K562 (cell line): ENCODE results near the gene COL28A1. TPM values are rescaled to one million over a fixed set of nuclear protein-coding genes. Genes with fewer than 3 reads are reported as not detected.

Experiments used
- ATAC-seq: fragments of 200-7000 bp; cut with Tn5 transposase; 3 replicates; pipeline ENCODE4 v1.9.1; 2020; ENCODE audit warnings: moderate library complexity
- BruUV-seq: library from RNA; stranded (reverse); fragments of 400-500 nt; replicated peaks from 2 replicates; lab custom pipeline; 2021; lab: Mats Ljungman, UMichigan
- CTCF ChIA-PET: fragments of 300-600 bp; formaldehyde crosslinking; extraction: SDS; loops from one replicate; lab custom pipeline; 2021; ENCODE audit warnings: low intra/inter-chr PET ratio; lab: Yijun Ruan, JAX
- POLR2A ChIA-PET: fragments of 300-600, 350-650 bp; sonication (Branson Sonifier 250); formaldehyde crosslinking; extraction: SDS; loops from one replicate; lab custom pipeline; 2021; ENCODE audit warnings: antibody characterized with exemption, inconsistent platforms; lab: Yijun Ruan, JAX
- DNase-seq, 4 experiments: peaks; one replicate each; pipeline versions ENCODE4 v3.0.0 to v3.0.0-alpha.2; 2011 to 2018; ENCODE audit warnings: low spot score in 3 of 4, mixed read lengths in 3 of 4; ENCODE audit errors: extremely low read depth in 1 of 4
- FAIRE-seq: peaks from 2 replicates; lab custom pipeline; 2011; peaks lifted over from hg19 to GRCh38; lab: Jason Lieb, UNC
- H2AFZ ChIP-seq: 2 replicates; pipeline ENCODE4 v1.6.0; 2011; ENCODE audit warnings: low read depth, low read length, control low read depth, inconsistent platforms
- H3K27ac ChIP-seq: fragments of 200-600 bp; 3 replicates; pipeline ENCODE4 v1.8.0; 2011; ENCODE audit warnings: low read depth, mild to moderate bottlenecking, control low read depth, inconsistent platforms, low read length, moderate library complexity, mixed read lengths; ENCODE audit errors: extremely low read depth
- H3K27me3 ChIP-seq, 2 experiments: fragments of 300-600 bp in 1 of 2; 2 replicates in 1 of 2; 3 replicates in 1 of 2; pipeline versions ENCODE4 v1.6.0 to v1.8.0; 2011; ENCODE audit warnings: inconsistent platforms in 2 of 2, low read length in 2 of 2, mild to moderate bottlenecking in 1 of 2, mixed read lengths in 1 of 2, moderate library complexity in 1 of 2; ENCODE audit not compliant: control insufficient read depth in 2 of 2, insufficient read depth in 2 of 2
- H3K36me3 ChIP-seq: fragments of 300-600 bp; 3 replicates; pipeline ENCODE4 v1.8.0; 2011; ENCODE audit warnings: mild to moderate bottlenecking, low read length, inconsistent platforms; ENCODE audit not compliant: control insufficient read depth, insufficient read depth
- H3K4me1 ChIP-seq, 2 experiments: fragments of 200-600 bp in 1 of 2; replicated peaks in 1 of 2; 2 replicates in 1 of 2; 3 replicates in 1 of 2; pipeline versions ENCODE4 v1.5.1 to v1.8.0; 2011; ENCODE audit warnings: inconsistent platforms in 2 of 2, low read length in 2 of 2, mild to moderate bottlenecking in 1 of 2, mixed read lengths in 1 of 2, moderate library complexity in 1 of 2; ENCODE audit not compliant: control insufficient read depth in 2 of 2, insufficient read depth in 2 of 2
- H3K4me2 ChIP-seq: 2 replicates; pipeline ENCODE4 v1.6.1; 2011; ENCODE audit warnings: low read length, control low read depth, inconsistent platforms, mixed read lengths; ENCODE audit not compliant: insufficient read depth
- H3K4me3 ChIP-seq: fragments of 200-600 bp; sonication (generic), shearing (Covaris generic); 2 replicates; pipeline ENCODE4 v1.5.1; 2016; ENCODE audit warnings: control low read depth, inconsistent platforms
- H3K79me2 ChIP-seq: fragments of 200-600 bp; 3 replicates; pipeline ENCODE4 v1.8.0; 2011; ENCODE audit warnings: low read length, inconsistent platforms; ENCODE audit not compliant: control insufficient read depth, insufficient read depth
- H3K9ac ChIP-seq, 2 experiments: 2 replicates each; pipeline versions ENCODE4 v1.6.0 to v1.6.1; 2011; ENCODE audit warnings: low read depth in 2 of 2, low read length in 2 of 2, control low read depth in 1 of 2, inconsistent platforms in 1 of 2, mild to moderate bottlenecking in 1 of 2, mixed read lengths in 1 of 2; ENCODE audit not compliant: insufficient read depth in 1 of 2
- H3K9me1 ChIP-seq: one replicate; pipeline ENCODE4 v1.6.0; 2011; ENCODE audit warnings: inconsistent platforms, mild to moderate bottlenecking, low read length, moderate library complexity; ENCODE audit not compliant: control insufficient read depth, insufficient read depth
- H3K9me3 ChIP-seq: replicated peaks from 2 replicates; pipeline ENCODE4 v1.5.1; 2011; ENCODE audit warnings: low read depth, low read length, inconsistent platforms; ENCODE audit not compliant: control insufficient read depth, insufficient read depth
- H4K20me1 ChIP-seq: replicated peaks from 2 replicates; pipeline ENCODE4 v1.6.1; 2011; ENCODE audit warnings: low read length, inconsistent platforms, mixed read lengths; ENCODE audit not compliant: control insufficient read depth, insufficient read depth
- ADNP ChIP-seq: fragments of 200-800 bp; sonication (Bioruptor generic); IDR thresholded peaks from 2 replicates; pipeline ENCODE4 v1.6.1; 2016; ENCODE audit warnings: missing genetic modification characterization, missing compliant biosample characterization
- C11orf30 ChIP-seq: fragments of 450-650 bp; IDR thresholded peaks from 2 replicates; pipeline ENCODE4 v1.6.1; 2016; ENCODE audit warnings: low read depth, mild to moderate bottlenecking
- CBX8 ChIP-seq: fragments of 200-600 bp; sonication (generic); IDR thresholded peaks from 2 replicates; pipeline ENCODE4 v1.6.1; 2012; ENCODE audit warnings: borderline replicate concordance, mixed run types, low read depth, mild to moderate bottlenecking, moderate library complexity, mixed read lengths, low read length, control low read depth, inconsistent platforms; ENCODE audit not compliant: poor library complexity, severe bottlenecking; ENCODE audit errors: extremely low read depth
- DNMT1 ChIP-seq: fragments of 450-650 bp; IDR thresholded peaks from 2 replicates; pipeline ENCODE4 v1.6.1; 2016; ENCODE audit warnings: antibody characterized with exemption, mild to moderate bottlenecking
- FOXP1 ChIP-seq: sonication (generic); formaldehyde crosslinking; IDR thresholded peaks from 2 replicates; pipeline ENCODE4 v1.8.0; 2022; ENCODE audit warnings: mild to moderate bottlenecking, missing genetic modification reagents
- MAFF ChIP-seq: IDR thresholded peaks from 2 replicates; pipeline ENCODE4 v1.6.1; 2012; ENCODE audit warnings: low read length, improper control_type of control experiment
- MAFG ChIP-seq: fragments of 450-650 bp; conservative IDR thresholded peaks from 2 replicates; pipeline ENCODE4 v1.6.1; 2016; ENCODE audit warnings: missing genetic modification characterization, missing compliant biosample characterization
- MAFK ChIP-seq: IDR thresholded peaks from 2 replicates; pipeline ENCODE4 v1.6.1; 2011; ENCODE audit warnings: low read length, improper control_type of control experiment
- TSHZ1 ChIP-seq: fragments of 250-450 bp; sonication (Bioruptor Pico); IDR thresholded peaks from 2 replicates; pipeline ENCODE4 v1.4.0; 2020; ENCODE audit warnings: mild to moderate bottlenecking, moderate library complexity
- ZNF316 ChIP-seq: fragments of 450-650 bp; IDR thresholded peaks from 2 replicates; pipeline ENCODE4 v1.6.1; 2016
- WGBS: fragments of 100-300 bp; shearing (Covaris generic); methylation state at CpG from one replicate; pipeline ENCODE4 v1.1.6; 2016; ENCODE audit warnings: low coverage, mixed read lengths; ENCODE audit not compliant: insufficient coverage; ENCODE audit errors: missing lambda C conversion rate; 5-methylcytosine and 5-hydroxymethylcytosine counted together
- in situ Hi-C: fragments of 300-500 bp; cut with MboI; formaldehyde crosslinking; loops from 4 replicates; pipeline ENCODE4 v1.15.0; 2018; ENCODE audit warnings: inconsistent platforms, mixed read lengths
- intact Hi-C: fragments of 100-400 bp; cut with micrococcal nuclease; formaldehyde crosslinking; loops from 2 replicates; pipeline ENCODE4 v1.14.2; 2022
- polyA plus RNA-seq, 8 experiments: library from polyadenylated mRNA; depleted of rRNA in 4 of 8; stranded (reverse) in 5 of 8; unstranded in 3 of 8; fragments of >200 nt; fragmentation: Nextera tagmentation in 2 of 8; fragmentation: Illumina TruSeq in 1 of 8; extraction: Ambion mirVana in 2 of 8; extraction: Trizol in 1 of 8; gene quantifications; 2 replicates each; pipeline versions ENCODE4 v1.2.1 to v1.2.3, GENCODE V29; 2011 to 2014; ENCODE audit warnings: inconsistent platforms in 1 of 8, missing spikeins in 1 of 8
- total RNA-seq, 7 experiments: library from RNA; depleted of rRNA in 6 of 7; stranded (reverse); fragments of >200 nt in 6 of 7; fragmentation: Illumina TruSeq in 2 of 7; extraction: Trizol in 2 of 7; gene quantifications; 2 replicates each; pipeline versions ENCODE4 v1.2.1 to v1.2.3, GENCODE V29; 2011 to 2021; ENCODE audit warnings: low replicate concordance in 1 of 7
- TF ChIP-seq, protein P1 (sequence below): IDR thresholded peaks from 3 replicates; pipeline ENCODE4 v1.6.1; 2011; ENCODE audit warnings: borderline replicate concordance, mild to moderate bottlenecking; ENCODE audit not compliant: insufficient read length, insufficient read depth

COL28A1 gene
- total and polyA plus RNA-seq, 9 of the 15 experiments (the other 6 are each of a cell fraction or from before 2014, with no cell fraction given): 0.03 to 0.13 (median 0.05) TPM; not detected in 3

- Histone ChIP-seq H3K27ac (no peak overlapping the region), H3K9me1 (no peaks in the 10 kb centered on the region), H3K4me1 (no peaks in the 10 kb centered on the region), H3K4me2 (no peak overlapping the region), H3K9ac (no peak overlapping the region), H3K9me3 (no peaks in the 10 kb centered on the region), H3K4me3 (no peak overlapping the region), H3K36me3 (no peaks in the 10 kb centered on the region), H4K20me1 (no peaks in the 10 kb centered on the region), H3K79me2 (no peaks in the 10 kb centered on the region), H3K27me3 (peaks cover 2 to 9% of the 10 kb centered on the region in 2 experiments; a peak in 3 of 5 replicates), H2AFZ (no peak overlapping the region)
- no peak for FAIRE-seq
- CTCF ChIA-PET: no interaction called here
- intact Hi-C loops (no loop called here), in situ Hi-C loops (loop anchor here (25.0 kb wide), 1 partner anchor 350 kb away; no protein-coding TSS in a partner anchor)
- no peak for DNase-seq
- BruUV-seq: no TSS peak
- 2% methylated on average over 2 of the region's 2 CpGs for WGBS
- POLR2A ChIA-PET: interaction anchor here (0.6 kb wide), 1 partner anchor 203 kb away, joined by 3 read pairs; no protein-coding TSS in a partner anchor
- TF ChIP-seq C11orf30 (peak; percentile 67), MAFF (peak; percentile 67), CBX8 (no peak), MAFG (tag) (peak; percentile 58), MAFK (peak; percentile 62; the same call in 1 of the 2 replicates), ZNF316 (peak; percentile 84)
- ATAC-seq: no peak
Observed at GRCh38 chr7:7312323-7312722, 223.3 kb downstream of the COL28A1 start.

DNA sequence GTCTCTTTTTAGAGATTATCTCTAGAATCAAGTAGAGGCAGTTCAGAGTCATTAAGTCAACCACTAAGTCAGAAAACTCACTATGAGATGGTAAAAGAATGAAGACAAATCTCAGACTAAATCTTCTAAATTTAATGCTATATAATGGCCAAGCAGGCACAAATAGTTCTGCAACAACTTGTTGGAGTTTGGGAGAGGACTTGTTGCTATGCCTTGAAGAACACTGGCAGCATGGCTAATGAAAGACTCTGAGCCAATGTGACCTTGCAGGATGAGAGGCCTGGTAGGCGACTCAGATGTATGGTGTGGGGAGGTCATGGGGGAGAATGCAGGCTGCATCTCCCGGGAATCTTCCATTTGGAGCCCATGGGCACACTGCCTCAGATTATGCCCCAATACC lies 224.7 kb downstream of the COL28A1 start:
- Histone ChIP-seq H3K36me3 (no peaks in the 10 kb centered on the region), H4K20me1 (no peaks in the 10 kb centered on the region), H3K9me3 (no peaks in the 10 kb centered on the region), H3K4me2 (no peak overlapping the region), H3K27me3 (peaks cover 2 to 7% of the 10 kb centered on the region in 2 experiments; a peak in 4 of 5 replicates), H3K9ac (no peak overlapping the region), H3K9me1 (no peaks in the 10 kb centered on the region), H3K4me3 (no peak overlapping the region), H3K79me2 (no peaks in the 10 kb centered on the region), H3K4me1 (no peaks in the 10 kb centered on the region), H2AFZ (no peak overlapping the region), H3K27ac (no peak overlapping the region)
- TF ChIP-seq TSHZ1 (no peak), DNMT1 (no peak), ADNP (tag) (no peak), FOXP1 (CRISPR knock-in tag) (no peak)
- TF ChIP-seq, protein P1, sequence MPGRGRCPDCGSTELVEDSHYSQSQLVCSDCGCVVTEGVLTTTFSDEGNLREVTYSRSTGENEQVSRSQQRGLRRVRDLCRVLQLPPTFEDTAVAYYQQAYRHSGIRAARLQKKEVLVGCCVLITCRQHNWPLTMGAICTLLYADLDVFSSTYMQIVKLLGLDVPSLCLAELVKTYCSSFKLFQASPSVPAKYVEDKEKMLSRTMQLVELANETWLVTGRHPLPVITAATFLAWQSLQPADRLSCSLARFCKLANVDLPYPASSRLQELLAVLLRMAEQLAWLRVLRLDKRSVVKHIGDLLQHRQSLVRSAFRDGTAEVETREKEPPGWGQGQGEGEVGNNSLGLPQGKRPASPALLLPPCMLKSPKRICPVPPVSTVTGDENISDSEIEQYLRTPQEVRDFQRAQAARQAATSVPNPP: no peak
- FAIRE-seq: no peak
- no peak for ATAC-seq
- CTCF ChIA-PET: no interaction called here
- BruUV-seq: no TSS peak
- in situ Hi-C loops (loop anchor here (25.0 kb wide), 1 partner anchor 349 kb away; no protein-coding TSS in a partner anchor), intact Hi-C loops (no loop called here)
- WGBS: 0% methylated on average over 2 of the region's 2 CpGs
- no peak for DNase-seq
- POLR2A ChIA-PET: no interaction called here
